ENCODE measurements around the gene CFAP20DC. TPM values are rescaled to one million over a fixed set of nuclear protein-coding genes. Genes with fewer than 3 reads are reported as not detected.

CFAP20DC gene
- total and polyA plus RNA-seq, 4 experiments from 2014 or later: 0.07 to 0.50 (median 0.26) TPM

DNA sequence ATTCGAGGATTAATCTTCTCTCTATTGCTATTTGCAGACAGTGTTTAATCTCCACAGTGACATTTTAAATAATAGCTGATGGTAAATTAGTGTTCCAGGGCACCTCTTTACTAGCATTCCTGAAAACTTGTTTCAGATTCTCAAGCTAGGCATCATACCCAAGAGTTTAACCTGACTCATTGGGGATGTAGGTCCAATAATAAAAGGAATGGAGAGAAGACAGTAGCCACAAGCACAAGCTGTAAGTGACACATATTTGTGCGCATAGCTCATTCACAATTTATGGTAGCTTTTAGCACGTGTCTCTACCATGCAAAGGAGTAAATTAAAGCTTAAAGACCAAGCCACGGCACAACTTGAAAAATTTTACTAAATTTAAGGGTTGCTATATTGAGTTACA, 212.0 kb downstream of the CFAP20DC start:
- Mint-ChIP-seq H3K36me3 (no peaks in the 10 kb centered on the region), H3K27ac (no peak overlapping the region), H3K27me3 (peaks cover 2% of the 10 kb centered on the region in 2 donors), H3K9me3 (peaks cover 0 to 2% (median 0%) of the 10 kb centered on the region in 8 donors), H3K4me1 (no peaks in the 10 kb centered on the region), H3K4me3 (no peak overlapping the region)
- H3K27ac ChIP-seq (ENCODE audit: low read depth, low read length): no peak overlapping the region
- no peaks in the 10 kb centered on the region for H3K27me3 ChIP-seq (ENCODE audit: insufficient read depth, low read length)
- no peaks in the 10 kb centered on the region for H3K4me1 ChIP-seq (ENCODE audit: insufficient read depth, low read length)
- ChIA-PET POLR2A (ENCODE audit: partially characterized antibody) (no interaction called here), CTCF (ENCODE audit: partially characterized antibody) (interaction anchor here (1.0 kb wide), 1 partner anchor 13 kb away, joined by 3 read pairs; no protein-coding TSS in a partner anchor)
- H3K4me3 ChIP-seq (ENCODE audit: low read length in 2 of 2): no peak overlapping the region
- intact Hi-C loops (cut with micrococcal nuclease): no loop called here
- H3K36me3 ChIP-seq (ENCODE audit: insufficient read depth, low read length): no peaks in the 10 kb centered on the region
- DNase-seq: no peak
- no peaks in the 10 kb centered on the region for H3K9me3 ChIP-seq (ENCODE audit: control insufficient read depth in 1 of 2, low read length in 2 of 2)

DNA sequence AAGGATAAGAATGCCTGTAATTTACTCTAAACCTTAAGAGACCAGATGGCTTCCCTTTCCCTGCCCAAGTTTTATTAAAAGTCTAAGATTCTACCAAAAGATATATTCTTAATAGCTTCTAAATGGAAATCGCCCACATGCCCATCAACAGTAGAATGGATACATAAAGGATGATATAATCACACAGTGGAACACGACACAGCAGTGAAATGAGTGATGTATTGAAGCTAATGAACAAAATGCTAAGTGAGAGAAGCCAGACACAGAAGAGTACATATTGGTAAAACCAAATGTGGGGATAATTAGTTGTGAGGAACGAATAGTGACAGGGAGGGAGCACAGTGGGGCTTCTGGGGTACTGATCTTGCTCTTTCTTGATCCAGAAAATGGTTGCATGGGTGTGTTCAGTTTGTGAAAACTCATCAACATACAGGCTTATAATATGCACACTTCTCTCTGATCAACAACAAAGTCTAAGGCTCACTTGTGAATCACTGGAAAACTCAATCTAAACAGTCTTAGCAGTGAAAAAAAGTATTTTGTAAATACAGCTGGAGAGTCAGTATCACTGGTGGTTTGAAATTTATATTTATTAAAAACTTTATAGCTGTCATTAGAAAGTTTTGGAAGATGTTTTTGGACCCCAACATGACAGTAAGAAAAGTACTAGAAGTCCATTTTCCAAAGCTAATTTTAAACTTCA, 212.5 kb downstream of the CFAP20DC start:
- intact Hi-C loops (cut with micrococcal nuclease): no loop called here
- POLR2A ChIA-PET (ENCODE audit: partially characterized antibody): no interaction called here
- H3K27ac Mint-ChIP-seq: peak overlapping the region in 1 of 7 donors; percentile 43
- Histone ChIP-seq H3K4me1 (ENCODE audit: insufficient read depth, low read length) (no peaks in the 10 kb centered on the region), H3K27ac (ENCODE audit: low read depth, low read length) (no peak overlapping the region), H3K36me3 (ENCODE audit: insufficient read depth, low read length) (no peaks in the 10 kb centered on the region), H3K9me3 (ENCODE audit: control insufficient read depth in 1 of 2, low read length in 2 of 2) (no peaks in the 10 kb centered on the region), H3K27me3 (ENCODE audit: insufficient read depth, low read length) (no peaks in the 10 kb centered on the region), H3K4me3 (ENCODE audit: low read length in 2 of 2) (no peak overlapping the region)
- CTCF ChIA-PET (ENCODE audit: partially characterized antibody): interaction anchor here (1.0 kb wide), 1 partner anchor 13 kb away, joined by 3 read pairs; no protein-coding TSS in a partner anchor
- no peaks in the 10 kb centered on the region for H3K4me1 Mint-ChIP-seq
- no peak overlapping the region for H3K4me3 Mint-ChIP-seq
- no peak for DNase-seq
- peaks cover 0 to 2% (median 0%) of the 10 kb centered on the region in 8 donors for H3K9me3 Mint-ChIP-seq
- peaks cover 2% of the 10 kb centered on the region in 2 donors for H3K27me3 Mint-ChIP-seq
- no peaks in the 10 kb centered on the region for H3K36me3 Mint-ChIP-seq

DNA sequence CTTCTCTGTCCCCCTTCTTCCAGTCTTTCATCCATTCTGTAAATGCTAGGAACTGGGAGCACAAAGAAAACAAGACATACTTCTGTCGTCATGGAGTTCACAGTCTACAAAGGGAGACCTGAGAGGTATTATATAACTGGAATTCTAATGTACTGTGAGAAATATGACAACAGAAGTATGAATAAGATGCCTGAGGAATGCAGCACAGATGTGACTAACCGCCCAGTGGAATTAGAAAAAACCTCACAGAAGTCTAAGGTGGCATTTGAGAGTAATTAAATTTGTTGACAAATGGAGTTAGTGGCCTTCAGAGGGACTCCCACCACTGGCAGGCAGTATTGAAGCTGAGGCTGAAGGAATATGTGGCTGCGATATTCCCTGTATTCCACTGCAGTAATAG, 214.7 kb downstream of the CFAP20DC start:
- intact Hi-C loops (cut with micrococcal nuclease): no loop called here

DNA sequence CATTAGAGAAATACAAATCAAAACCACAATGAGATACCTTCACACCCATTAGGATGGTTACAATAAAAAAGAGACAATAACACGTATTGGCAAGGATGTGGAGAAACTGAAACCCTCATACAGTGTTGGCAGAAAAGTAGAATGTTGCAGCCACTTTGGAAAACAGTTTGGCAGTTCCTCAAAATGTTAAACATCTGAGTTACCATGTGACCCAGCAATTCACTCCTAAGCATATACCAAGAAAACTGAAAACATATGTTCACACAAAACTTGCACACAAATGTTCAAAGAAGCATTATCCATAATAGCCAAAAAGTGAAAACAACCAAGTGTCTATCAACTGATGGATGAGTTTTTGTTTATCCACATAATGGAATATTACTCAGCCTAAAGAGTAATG, 216.3 kb downstream of the CFAP20DC start:
- Histone ChIP-seq H3K36me3 (ENCODE audit: insufficient read depth, low read length) (no peaks in the 10 kb centered on the region), H3K27ac (ENCODE audit: low read depth, low read length) (no peak overlapping the region), H3K9me3 (ENCODE audit: control insufficient read depth in 1 of 2, low read length in 2 of 2) (no peaks in the 10 kb centered on the region), H3K4me3 (ENCODE audit: low read length in 2 of 2) (no peak overlapping the region), H3K4me1 (ENCODE audit: insufficient read depth, low read length) (no peaks in the 10 kb centered on the region), H3K27me3 (ENCODE audit: insufficient read depth, low read length) (no peaks in the 10 kb centered on the region)
- CTCF ChIA-PET (ENCODE audit: partially characterized antibody): no interaction called here
- no peak for DNase-seq
- H3K4me1 Mint-ChIP-seq: no peaks in the 10 kb centered on the region
- no peak overlapping the region for H3K27ac Mint-ChIP-seq
- no peak overlapping the region for H3K4me3 Mint-ChIP-seq
- peaks cover 0 to 2% (median 0%) of the 10 kb centered on the region in 8 donors for H3K9me3 Mint-ChIP-seq
- peaks cover 2% of the 10 kb centered on the region in 2 donors for H3K27me3 Mint-ChIP-seq
- intact Hi-C loops (cut with micrococcal nuclease): no loop called here
- H3K36me3 Mint-ChIP-seq: no peaks in the 10 kb centered on the region
- POLR2A ChIA-PET (ENCODE audit: partially characterized antibody): no interaction called here

More for the DNA sequence above, 214.7 kb downstream of the CFAP20DC start:
- peaks cover 2% of the 10 kb centered on the region in 2 donors for H3K27me3 Mint-ChIP-seq
- no peaks in the 10 kb centered on the region for H3K4me1 ChIP-seq (ENCODE audit: insufficient read depth, low read length)
- no peaks in the 10 kb centered on the region for H3K4me1 Mint-ChIP-seq
- no peaks in the 10 kb centered on the region for H3K36me3 Mint-ChIP-seq
- POLR2A ChIA-PET (ENCODE audit: partially characterized antibody): no interaction called here
- CTCF ChIA-PET (ENCODE audit: partially characterized antibody): no interaction called here
- no peak overlapping the region for H3K4me3 ChIP-seq (ENCODE audit: low read length in 2 of 2)
- no peak overlapping the region for H3K27ac ChIP-seq (ENCODE audit: low read depth, low read length)
- H3K27ac Mint-ChIP-seq: no peak overlapping the region
- H3K9me3 ChIP-seq (ENCODE audit: control insufficient read depth in 1 of 2, low read length in 2 of 2): no peaks in the 10 kb centered on the region
- H3K36me3 ChIP-seq (ENCODE audit: insufficient read depth, low read length): no peaks in the 10 kb centered on the region
- peaks cover 0 to 2% (median 0%) of the 10 kb centered on the region in 8 donors for H3K9me3 Mint-ChIP-seq
- no peak overlapping the region for H3K4me3 Mint-ChIP-seq
- no peaks in the 10 kb centered on the region for H3K27me3 ChIP-seq (ENCODE audit: insufficient read depth, low read length)
- DNase-seq: no peak

DNA sequence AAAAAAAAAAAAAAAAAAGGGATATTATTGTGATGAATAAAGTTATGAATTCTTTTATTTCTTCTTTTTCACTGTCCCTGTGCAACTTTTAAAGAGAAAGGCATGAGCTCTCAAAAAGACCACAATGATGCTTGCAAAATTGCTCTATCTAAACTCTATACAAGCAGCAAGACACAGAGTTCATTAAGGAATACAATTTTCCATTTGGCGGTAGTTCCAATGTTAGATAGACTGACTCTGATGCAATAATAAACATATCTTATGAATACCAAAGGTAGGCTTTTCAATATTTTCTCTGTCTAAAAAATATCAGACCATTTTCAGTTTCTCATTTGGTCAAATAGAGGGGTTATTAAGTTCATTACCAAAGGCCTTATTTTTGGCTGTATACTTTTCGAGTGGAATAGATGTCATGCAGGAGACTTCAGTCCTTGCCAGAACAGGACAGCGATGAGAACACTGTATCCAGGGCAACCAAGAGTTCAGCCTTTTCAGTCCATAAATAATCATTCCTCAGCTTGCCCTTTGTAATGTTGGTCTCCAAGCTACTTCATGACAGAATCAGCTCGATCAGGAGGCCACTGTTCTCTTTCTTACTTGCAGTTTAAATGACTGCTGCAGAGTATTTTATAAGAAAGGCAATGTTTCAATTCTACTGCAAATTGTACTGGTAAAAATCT, 220.4 kb downstream of the CFAP20DC start:
- H3K4me1 ChIP-seq (ENCODE audit: insufficient read depth, low read length): no peaks in the 10 kb centered on the region

DNA sequence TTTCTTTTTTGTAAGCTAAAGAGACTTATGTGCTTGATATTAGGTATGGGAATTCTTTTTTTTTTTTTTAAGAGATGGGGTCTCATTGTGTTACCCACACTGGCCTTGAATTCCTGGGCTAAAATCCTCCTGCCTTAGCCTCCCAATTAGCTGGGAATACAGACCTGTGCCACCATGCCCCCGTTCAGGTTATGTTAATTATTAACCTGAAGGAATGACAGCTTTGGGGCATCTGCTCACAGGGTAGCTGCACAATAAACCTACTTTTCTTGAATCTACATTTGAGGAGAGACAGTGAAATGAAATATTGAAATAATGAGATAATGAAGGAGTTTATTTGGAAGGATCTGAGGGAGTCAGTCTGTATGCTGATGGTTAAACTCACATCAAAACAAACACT, 225.0 kb downstream of the CFAP20DC start:
- no peak overlapping the region for H3K4me3 Mint-ChIP-seq
- Histone ChIP-seq H3K27me3 (ENCODE audit: insufficient read depth, low read length) (no peaks in the 10 kb centered on the region), H3K9me3 (ENCODE audit: control insufficient read depth in 1 of 2, low read length in 2 of 2) (no peaks in the 10 kb centered on the region), H3K4me1 (ENCODE audit: insufficient read depth, low read length) (no peaks in the 10 kb centered on the region), H3K36me3 (ENCODE audit: insufficient read depth, low read length) (no peaks in the 10 kb centered on the region), H3K27ac (ENCODE audit: low read depth, low read length) (no peak overlapping the region), H3K4me3 (ENCODE audit: low read length in 2 of 2) (no peak overlapping the region)
- intact Hi-C loops (cut with micrococcal nuclease): loop anchor here (2.0 kb wide), 1 partner anchor 228 kb away; no protein-coding TSS in a partner anchor
- ChIA-PET POLR2A (ENCODE audit: partially characterized antibody) (no interaction called here), CTCF (ENCODE audit: partially characterized antibody) (interaction anchor here (1.3 kb wide), 1 partner anchor 13 kb away, joined by 3 read pairs; no protein-coding TSS in a partner anchor)
- H3K9me3 Mint-ChIP-seq: peaks cover 0 to 4% (median 0%) of the 10 kb centered on the region in 8 donors
- H3K27ac Mint-ChIP-seq: no peak overlapping the region
- no peaks in the 10 kb centered on the region for H3K27me3 Mint-ChIP-seq
- no peak for DNase-seq
- H3K4me1 Mint-ChIP-seq: no peaks in the 10 kb centered on the region
- no peaks in the 10 kb centered on the region for H3K36me3 Mint-ChIP-seq

More for the DNA sequence above, 220.4 kb downstream of the CFAP20DC start:
- Histone ChIP-seq H3K27ac (ENCODE audit: low read depth, low read length) (no peak overlapping the region), H3K36me3 (ENCODE audit: insufficient read depth, low read length) (no peaks in the 10 kb centered on the region), H3K9me3 (ENCODE audit: control insufficient read depth in 1 of 2, low read length in 2 of 2) (no peaks in the 10 kb centered on the region), H3K27me3 (ENCODE audit: insufficient read depth, low read length) (no peaks in the 10 kb centered on the region), H3K4me3 (ENCODE audit: low read length in 2 of 2) (no peak overlapping the region)
- Mint-ChIP-seq H3K36me3 (no peaks in the 10 kb centered on the region), H3K4me1 (no peaks in the 10 kb centered on the region), H3K27me3 (no peaks in the 10 kb centered on the region), H3K27ac (peak overlapping the region in 1 of 7 donors; percentile 16), H3K4me3 (no peak overlapping the region), H3K9me3 (no peaks in the 10 kb centered on the region)
- no peak for DNase-seq
- CTCF ChIA-PET (ENCODE audit: partially characterized antibody): no interaction called here
- intact Hi-C loops (cut with micrococcal nuclease): no loop called here
- POLR2A ChIA-PET (ENCODE audit: partially characterized antibody): no interaction called here

DNA sequence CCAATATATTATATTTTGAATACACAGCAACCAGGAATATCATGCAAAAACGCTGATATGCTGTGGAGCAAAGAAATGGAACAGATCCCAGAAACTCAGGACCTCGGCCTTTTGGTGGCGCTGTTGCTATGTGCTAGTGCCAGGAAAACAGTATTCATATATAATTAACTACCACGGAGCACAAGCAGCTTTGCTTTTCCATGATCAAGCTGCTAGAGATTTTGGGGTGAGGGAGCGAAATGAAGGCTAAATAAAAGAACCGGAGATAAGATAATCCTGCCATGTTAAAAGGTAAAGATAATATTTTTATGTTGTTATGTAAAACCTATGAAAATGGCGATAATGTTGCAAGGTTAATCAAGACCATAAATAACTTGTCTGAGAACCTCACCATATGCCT, 225.5 kb downstream of the CFAP20DC start:
- H3K27ac Mint-ChIP-seq: no peak overlapping the region
- no peaks in the 10 kb centered on the region for H3K27me3 Mint-ChIP-seq
- DNase-seq: peak in 1 of 5 donors; percentile 0
- no peaks in the 10 kb centered on the region for H3K36me3 ChIP-seq (ENCODE audit: insufficient read depth, low read length)
- H3K9me3 Mint-ChIP-seq: peaks cover 0 to 4% (median 0%) of the 10 kb centered on the region in 8 donors
- no peak overlapping the region for H3K4me3 Mint-ChIP-seq
- H3K9me3 ChIP-seq (ENCODE audit: control insufficient read depth in 1 of 2, low read length in 2 of 2): no peaks in the 10 kb centered on the region
- intact Hi-C loops (cut with micrococcal nuclease): loop anchor here (2.0 kb wide), 1 partner anchor 229 kb away; no protein-coding TSS in a partner anchor
- ChIA-PET POLR2A (ENCODE audit: partially characterized antibody) (no interaction called here), CTCF (ENCODE audit: partially characterized antibody) (interaction anchor here (0.8 to 1.3 kb wide), 2 partner anchors 14 to 229 kb away, joined by 3 read pairs; no protein-coding TSS in a partner anchor)
- H3K36me3 Mint-ChIP-seq: no peaks in the 10 kb centered on the region
- no peaks in the 10 kb centered on the region for H3K27me3 ChIP-seq (ENCODE audit: insufficient read depth, low read length)
- H3K4me1 ChIP-seq (ENCODE audit: insufficient read depth, low read length): no peaks in the 10 kb centered on the region
- no peak overlapping the region for H3K27ac ChIP-seq (ENCODE audit: low read depth, low read length)
- no peak overlapping the region for H3K4me3 ChIP-seq (ENCODE audit: low read length in 2 of 2)
- H3K4me1 Mint-ChIP-seq: no peaks in the 10 kb centered on the region
